GM12873 (cell line): ENCODE data around the gene KMT2D.

ENCODE experiments used
- TF ChIP-seq, protein P1 (sequence below): IDR thresholded peaks from 2 replicates; pipeline ENCODE4 v1.5.1; 2012; ENCODE audit warnings: low read depth, mild to moderate bottlenecking, moderate library complexity, low read length, control low read depth; ENCODE audit not compliant: insufficient read depth; ENCODE audit errors: missing control alignments

KMT2D gene

DNA sequence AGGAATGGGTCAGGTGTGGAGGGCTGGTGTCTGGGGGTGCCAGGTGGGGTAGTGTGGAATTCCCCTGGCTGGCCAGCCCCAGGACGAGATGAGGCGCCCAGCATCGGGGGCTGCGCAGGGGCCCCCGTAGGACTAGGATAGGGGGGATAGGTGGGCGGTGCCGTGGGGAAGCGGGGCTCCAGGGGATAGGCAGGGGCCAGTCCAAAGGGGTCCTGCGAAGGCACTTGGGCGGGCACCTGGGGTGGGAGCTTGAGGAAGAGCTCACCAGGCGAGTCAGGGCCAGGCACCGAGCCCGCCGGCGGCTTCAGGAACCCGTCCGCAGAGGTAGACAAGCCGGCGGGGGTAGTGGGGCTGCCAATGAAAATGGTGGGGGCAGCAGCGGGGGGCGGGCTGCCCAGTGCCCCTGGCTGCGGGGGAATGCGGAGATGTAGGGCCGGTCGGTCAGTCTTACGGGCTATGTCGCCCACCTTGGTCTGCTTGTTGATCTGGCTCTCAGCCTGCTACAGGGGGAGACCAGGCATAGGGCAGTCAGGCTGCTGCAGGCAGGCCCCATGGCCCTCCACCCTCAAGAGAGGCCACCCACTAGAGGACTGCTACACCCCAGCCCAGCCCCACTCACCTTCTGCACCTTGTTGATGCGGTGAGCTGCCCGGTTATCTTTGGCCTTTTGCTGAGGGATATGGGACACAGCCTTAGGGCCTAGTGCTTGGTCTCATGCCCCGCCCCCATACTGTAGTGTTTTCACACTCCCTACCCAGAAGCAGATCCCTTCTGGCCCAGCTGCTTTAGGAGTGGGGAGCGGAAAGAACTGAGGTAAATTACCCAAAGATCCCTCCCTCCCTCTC, 19.3 kb downstream of the KMT2D start:
- TF ChIP-seq, protein P1, sequence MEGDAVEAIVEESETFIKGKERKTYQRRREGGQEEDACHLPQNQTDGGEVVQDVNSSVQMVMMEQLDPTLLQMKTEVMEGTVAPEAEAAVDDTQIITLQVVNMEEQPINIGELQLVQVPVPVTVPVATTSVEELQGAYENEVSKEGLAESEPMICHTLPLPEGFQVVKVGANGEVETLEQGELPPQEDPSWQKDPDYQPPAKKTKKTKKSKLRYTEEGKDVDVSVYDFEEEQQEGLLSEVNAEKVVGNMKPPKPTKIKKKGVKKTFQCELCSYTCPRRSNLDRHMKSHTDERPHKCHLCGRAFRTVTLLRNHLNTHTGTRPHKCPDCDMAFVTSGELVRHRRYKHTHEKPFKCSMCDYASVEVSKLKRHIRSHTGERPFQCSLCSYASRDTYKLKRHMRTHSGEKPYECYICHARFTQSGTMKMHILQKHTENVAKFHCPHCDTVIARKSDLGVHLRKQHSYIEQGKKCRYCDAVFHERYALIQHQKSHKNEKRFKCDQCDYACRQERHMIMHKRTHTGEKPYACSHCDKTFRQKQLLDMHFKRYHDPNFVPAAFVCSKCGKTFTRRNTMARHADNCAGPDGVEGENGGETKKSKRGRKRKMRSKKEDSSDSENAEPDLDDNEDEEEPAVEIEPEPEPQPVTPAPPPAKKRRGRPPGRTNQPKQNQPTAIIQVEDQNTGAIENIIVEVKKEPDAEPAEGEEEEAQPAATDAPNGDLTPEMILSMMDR: no peak

DNA sequence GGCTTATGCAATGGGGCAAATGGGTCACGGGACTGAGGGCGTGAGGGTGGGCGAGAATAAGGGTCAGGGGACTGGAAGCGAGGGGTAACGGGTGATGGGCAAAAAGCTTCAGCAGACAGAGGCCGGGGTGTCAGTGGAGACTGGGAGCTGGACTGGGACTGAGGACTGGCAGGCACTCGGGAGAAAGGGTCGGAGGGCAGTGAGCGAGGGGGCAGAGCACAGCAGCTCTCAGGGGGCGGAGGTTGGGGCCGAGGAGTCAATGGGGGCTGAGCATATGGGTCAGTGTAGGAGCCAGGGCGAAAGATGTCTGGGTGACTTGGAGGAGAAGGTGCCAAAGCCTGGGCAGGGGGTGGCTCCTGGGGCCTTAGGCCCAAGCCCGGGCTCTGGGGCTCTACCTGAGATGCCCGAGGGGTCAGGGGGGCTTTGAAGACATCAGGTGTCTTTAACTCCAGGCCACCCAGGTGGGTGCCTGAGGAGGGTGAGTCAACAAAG, 20.2 kb downstream of the KMT2D start:
- TF ChIP-seq, protein P1: no peak

DNA sequence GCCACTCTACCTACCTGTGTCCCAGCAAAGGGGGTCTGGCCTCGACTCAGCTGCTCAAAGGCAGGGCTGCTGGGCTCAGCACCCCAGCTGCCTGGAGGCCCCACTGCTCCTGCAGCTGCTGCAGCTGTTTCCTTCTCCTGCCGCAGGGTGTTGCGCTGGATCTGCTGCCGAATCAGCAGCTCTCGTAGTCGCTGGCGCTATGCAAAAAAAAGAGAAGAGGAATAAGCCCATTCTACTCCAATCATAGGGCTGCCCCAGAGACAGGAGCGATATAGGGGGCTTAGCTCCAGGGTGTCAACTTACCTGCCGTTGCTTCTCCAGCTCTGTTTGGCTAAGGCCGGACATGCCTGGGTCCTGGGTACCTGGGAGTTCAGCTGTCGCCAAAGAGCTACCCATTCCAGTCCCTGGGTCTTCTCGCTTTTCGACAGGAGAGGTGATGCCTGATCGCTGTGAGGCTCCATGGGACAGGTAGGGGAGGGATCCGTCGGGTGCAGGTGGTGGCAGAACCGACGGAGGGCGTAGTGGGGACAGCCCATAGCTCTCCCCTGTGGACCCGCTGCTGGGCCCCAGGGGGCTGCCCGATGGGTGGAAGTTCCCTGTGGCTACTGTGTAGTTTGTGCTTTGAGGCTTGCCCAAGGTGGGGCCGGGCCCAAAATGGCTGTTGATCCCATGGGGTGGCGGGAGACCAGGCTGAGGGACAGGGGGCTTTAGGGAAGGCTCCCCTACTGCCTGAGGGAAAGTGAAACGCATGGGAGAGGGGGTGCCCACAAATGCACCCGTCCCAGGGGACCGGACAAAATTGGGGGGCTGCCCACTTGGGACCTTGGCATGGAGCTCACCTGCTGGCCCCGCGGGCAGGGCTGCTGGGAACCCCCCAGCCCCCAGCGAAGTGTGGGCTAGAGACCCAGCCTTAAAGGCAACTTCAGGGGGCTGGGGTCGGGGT, 20.9 kb downstream of the KMT2D start:
- TF ChIP-seq, protein P1: no peak

DNA sequence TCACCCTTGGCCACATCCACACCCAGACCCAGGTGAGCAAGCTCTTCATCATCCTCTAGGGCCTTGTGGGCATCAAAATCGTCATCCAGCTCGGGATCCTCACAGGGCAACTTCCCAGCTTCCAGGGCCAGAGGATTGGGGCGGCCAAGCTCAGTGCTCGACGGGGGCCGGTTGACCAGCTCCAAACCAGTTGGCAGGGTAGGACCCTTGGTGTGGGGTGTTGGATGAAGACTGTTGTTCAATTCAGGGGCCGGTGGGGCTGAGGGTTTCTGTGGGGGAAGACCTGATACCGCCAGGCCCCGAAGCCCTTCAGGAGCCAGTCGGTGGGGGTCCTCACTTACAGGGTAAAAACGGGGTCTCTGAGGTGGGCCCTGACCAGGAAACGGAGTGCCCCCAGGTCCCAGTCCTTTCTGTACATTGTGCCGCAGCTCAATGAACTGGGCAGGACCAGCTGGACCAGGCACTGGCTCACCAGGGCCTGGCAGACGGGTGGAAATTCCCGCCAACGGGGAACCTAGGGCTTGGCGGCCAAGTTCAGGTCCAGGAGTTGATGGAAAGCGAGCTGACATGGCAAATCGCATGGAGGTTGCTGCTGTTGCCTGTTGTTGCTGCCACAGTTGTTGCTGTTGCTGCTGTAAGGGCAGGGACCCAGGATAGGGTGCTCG, 22.2 kb downstream of the KMT2D start:
- TF ChIP-seq, protein P1: no peak

DNA sequence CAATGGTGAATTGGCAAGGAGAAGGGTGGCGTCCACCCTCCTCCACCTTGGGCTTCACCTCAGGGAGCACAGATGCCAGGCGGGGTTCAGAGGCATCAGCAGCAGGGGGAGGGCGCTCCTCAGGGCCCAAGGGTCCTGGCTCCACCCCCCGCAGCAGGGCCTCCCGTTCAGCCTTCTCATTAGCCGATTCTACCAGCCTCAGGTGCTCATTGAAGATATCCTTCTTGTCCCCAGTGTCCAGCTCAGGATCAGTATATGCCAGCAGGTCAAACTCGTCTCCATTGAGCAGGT, 22.7 kb downstream of the KMT2D start:
- TF ChIP-seq, protein P1: no peak

DNA sequence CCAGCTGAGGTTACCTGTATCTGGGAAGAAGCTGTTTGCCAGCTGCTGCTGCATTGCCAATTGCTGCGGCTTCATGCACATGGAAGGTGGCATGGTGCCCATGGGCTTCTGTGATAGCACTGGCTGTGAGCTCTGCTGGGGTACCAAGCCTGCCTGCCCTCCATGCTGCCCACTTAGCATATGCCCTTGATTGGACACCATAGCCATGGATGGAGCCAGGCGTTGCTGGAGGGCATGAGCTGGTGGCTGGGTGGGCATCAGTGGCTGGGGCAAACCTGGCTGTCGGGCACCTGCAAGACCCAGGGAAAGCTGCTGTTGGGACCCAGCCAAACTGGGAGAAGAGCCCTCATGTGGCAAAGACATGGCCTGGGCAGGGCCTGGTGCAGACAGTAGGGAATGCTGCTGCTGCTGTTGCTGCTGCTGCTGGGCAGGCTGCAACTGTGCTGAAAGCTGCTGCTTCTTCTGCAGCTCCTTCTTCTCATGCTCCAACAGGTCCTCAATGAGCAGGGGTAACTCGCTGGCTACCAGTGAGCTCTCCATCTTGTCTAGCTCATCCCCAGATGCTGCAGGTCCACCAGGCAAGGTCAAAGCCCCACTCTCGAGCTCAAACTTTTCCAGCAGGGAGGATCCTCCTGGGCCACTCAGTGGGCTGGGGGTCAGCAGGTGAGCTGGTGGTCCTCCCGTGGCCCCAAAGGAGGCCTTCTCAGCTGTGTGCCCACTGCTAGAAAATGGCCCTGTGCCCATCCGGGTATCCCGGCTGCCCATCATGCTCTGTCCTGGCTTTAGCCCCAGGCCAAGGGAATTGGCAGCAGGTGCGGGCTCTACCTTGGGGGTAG, 23.3 kb downstream of the KMT2D start:
- TF ChIP-seq, protein P1: no peak
